CD4-positive, alpha-beta T cell treated with Interferon alpha-2 for 1 hour (primary cell): ENCODE measurements around the gene E2F4.

ENCODE experiments used
- DNase-seq, 2 donors: peaks; one replicate each; pipeline ENCODE4 v3.0.0-alpha.2; 2020 to 2022

Gene E2F4

GRCh38 chr16:67177743-67178699 is 13.9 kb upstream of the E2F4 start:
- peak; percentile 59 to 80 for DNase-seq

- peak in 1 of 2 donors; percentile 31 for DNase-seq
Measured at GRCh38 chr16:67179421-67180080, 12.4 kb upstream of the E2F4 start.

GRCh38 chr16:67180166-67180565 is 11.8 kb upstream of the E2F4 start:
- no peak for DNase-seq

GRCh38 chr16:67181346-67181745 is 10.6 kb upstream of the E2F4 start:
- no peak for DNase-seq

GRCh38 chr16:67182288-67182687 is 9.7 kb upstream of the E2F4 start:
- no peak for DNase-seq

- no peak for DNase-seq
Measured at GRCh38 chr16:67183284-67183626, 8.7 kb upstream of the E2F4 start.

GRCh38 chr16:67183627-67184452 is 8.1 kb upstream of the E2F4 start, which contains the start of gene MATCAP1:
TSS of gene MATCAP1 (minus strand) at chr16:67183963. CDS start at chr16:67180610, 3,353 bp downstream.
- DNase-seq = peak; percentile 97 to 98

- no peak for DNase-seq
Measured at GRCh38 chr16:67184453-67184994, 7.4 kb upstream of the E2F4 start.

GRCh38 chr16:67184995-67185650 is 6.8 kb upstream of the E2F4 start:
- peak; percentile 83 to 87 for DNase-seq

- no peak for DNase-seq
Measured at GRCh38 chr16:67185651-67186134, 6.3 kb upstream of the E2F4 start.

GRCh38 chr16:67186550-67186950 is 5.4 kb upstream of the E2F4 start:
- DNase-seq = no peak

GRCh38 chr16:67187175-67187890 is 4.6 kb upstream of the E2F4 start:
- DNase-seq = no peak

- DNase-seq = no peak
Measured at GRCh38 chr16:67188323-67188722, 3.6 kb upstream of the E2F4 start.

GRCh38 chr16:67188798-67189197 is 3.2 kb upstream of the E2F4 start:
- no peak for DNase-seq

- DNase-seq = no peak
Measured at GRCh38 chr16:67190041-67190440, 1.9 kb upstream of the E2F4 start, which contains the start of gene EXOC3L1. TSS of gene EXOC3L1 (minus strand) at chr16:67190136. CDS start at chr16:67189676, 460 bp downstream.

GRCh38 chr16:67190448-67191399 is 1.2 kb upstream of the E2F4 start:
- no peak for DNase-seq

- no peak for DNase-seq
Measured at GRCh38 chr16:67191411-67191994, 452 bp upstream of the E2F4 start.

GRCh38 chr16:67192781-67193361 is 916 bp downstream of the E2F4 start:
- DNase-seq = no peak

GRCh38 chr16:67193536-67193935 is 1.6 kb downstream of the E2F4 start:
- no peak for DNase-seq
